NCI-H1436 treated with DMSO at 0.1 percent for 48 hours (cell line): ENCODE data around the gene CEP131.

Experiments
- DNase-seq: peaks from one replicate; lab custom pipeline; 2025; lab: John Stamatoyannopoulos, UW

The CEP131 gene

DNA sequence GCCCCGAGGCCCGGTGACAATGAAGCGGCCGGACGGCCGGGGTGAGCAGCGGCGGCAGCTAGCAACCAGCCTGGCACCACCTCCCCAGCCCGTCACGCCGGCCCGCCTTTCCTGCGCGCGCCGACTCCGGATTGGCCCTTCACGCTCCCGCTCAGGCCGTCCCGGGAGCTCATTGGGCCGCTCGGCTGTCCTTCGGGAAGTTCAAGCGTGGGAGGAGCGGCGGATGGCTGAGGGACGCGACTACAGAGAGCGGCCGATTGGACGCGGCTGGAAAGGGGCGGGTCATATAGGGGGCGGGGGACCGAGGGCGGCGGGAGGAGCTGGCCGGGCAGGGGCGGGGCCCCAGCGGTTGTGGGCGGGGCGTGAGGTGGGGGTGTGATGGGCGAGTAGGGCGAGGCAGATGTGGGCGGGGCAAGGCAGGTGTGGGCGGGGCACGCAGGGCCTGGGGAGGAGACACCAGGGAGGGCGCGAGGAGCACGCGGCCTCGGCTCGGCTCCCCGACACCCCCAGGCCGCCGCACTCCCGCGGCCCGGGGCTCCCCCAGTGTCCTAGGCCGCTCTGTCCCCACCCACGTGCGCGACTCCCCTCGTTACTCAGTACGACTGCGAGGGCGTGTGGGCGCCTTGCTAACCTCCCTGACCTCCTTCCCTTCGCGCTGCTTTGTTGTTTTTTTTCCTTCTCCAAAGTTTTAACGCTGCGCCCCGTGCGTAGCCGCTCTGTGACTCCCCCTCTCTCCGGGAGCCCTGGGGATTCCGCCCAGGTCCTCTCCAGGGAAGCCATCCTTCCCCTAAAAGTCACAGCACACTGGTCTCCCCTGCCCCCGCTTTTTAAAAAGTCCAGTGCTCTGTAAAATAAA, at the start of gene CEP131:
TSS of gene CEP131 (minus strand) at position 60 of the 856 bp plus-strand sequence. CDS start 2,909 bp downstream, outside the sequence.
- peak; percentile 94 for DNase-seq

DNA sequence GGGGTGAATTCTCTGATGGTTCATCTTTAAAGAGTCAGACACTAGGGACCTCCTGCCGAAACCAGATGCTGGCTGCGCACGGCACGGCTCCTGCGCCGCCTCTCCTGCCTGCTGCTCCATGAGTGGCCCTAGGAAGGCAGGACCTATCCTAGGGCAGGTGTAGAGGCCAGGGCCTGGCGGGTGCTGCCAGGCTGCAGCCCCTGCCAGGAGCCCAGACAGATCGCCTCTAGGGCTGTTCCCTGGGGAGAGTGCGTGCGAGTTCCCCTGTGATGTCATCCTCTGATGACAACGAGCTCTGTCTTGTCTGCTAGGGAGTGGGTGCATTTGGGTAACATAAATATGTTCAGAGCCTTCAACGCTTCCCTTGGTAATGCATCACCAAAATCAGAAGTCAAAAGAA, 48.5 kb upstream of the CEP131 start:
- DNase-seq, result no peak

DNA sequence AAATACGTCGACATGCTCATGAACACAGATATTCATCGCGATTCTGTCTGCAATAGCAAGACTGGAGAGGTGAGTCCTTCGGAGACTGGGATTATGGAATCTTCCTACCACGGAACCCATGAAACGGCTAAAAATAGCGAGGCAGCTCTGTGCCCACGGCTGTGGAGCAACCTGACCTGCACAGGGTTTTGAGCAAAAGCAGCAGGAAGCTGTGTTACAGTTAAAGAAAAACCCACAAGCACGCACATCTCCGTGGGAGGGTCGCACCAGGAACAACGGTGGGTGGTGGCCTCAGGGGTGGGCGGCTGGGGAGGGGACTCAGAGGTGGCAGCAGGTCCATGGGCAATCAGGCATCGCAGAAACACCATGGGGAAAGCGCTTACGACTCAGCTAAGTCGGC, 47.5 kb upstream of the CEP131 start:
- no peak for DNase-seq

DNA sequence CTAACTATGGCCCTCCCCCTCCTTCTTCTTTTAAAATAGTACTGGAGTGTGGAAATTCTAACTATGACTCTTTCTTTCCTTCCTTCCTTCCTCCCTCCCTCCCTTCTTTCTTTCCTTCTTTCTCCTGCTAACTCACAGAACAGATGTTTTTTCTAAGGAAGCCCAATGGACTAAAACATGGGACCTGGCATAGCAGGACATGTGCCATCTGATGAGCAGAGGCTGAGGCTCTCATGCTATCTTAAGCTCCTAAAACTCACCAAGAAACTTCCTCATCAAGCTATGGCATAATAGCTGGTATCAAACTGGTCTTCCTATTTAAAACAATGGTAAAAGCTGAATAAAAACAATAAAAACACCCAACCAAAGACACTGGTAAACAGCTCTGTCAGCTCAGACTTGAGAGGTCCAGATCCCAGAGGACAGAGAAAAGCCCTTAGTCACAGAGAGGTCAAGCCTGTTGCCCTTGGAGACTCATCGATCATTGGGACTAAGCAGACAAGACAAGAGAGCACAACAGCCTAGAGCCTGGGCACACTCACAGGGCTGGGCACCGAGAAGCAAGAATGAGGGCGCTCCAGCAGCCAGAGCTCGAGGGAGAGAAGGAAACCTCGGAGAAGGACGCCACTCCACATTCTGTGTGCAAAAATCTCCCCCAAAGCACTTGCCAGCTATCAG, 44.8 kb upstream of the CEP131 start:
- DNase-seq, result no peak

DNA sequence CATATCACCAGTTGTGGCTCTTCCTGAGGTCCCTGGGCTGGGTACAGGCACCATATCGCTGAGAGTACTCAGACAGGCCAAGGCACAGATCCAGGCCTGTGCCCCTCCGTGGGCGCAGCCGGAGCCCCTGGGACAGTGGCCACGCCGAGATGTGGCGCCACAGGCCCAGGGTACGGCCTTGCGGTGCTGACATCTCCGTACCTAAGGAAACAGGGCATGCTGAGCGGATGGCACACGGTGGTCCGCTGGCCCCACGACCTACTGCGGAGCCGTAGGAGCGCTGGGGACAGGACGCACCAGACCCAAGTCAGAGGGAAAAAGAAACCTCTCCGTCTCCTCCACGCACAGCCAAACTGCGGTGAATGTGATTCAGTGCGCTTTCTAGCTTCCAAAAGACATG, 42.8 kb upstream of the CEP131 start:
- DNase-seq, result no peak

DNA sequence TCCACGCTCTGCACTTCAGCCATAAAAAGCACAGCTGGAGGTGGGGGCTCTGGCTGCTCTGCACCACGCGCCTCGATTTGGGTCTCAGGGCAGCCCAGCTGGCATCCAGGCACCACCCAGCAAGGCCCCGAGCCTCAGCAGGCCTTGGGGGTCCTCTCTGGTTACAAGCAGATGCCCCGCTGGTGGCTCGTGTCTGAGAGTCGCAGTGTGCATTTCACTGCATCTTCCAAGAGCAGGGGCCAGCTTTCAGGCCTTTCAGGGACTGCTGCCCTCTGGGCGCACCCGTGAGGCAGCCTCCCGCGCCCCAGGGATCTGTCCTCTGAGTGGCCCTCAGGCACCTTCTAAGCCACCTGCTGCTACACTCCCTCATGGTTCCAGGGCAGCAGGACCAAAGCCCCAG, 41.9 kb upstream of the CEP131 start:
- DNase-seq, result no peak

DNA sequence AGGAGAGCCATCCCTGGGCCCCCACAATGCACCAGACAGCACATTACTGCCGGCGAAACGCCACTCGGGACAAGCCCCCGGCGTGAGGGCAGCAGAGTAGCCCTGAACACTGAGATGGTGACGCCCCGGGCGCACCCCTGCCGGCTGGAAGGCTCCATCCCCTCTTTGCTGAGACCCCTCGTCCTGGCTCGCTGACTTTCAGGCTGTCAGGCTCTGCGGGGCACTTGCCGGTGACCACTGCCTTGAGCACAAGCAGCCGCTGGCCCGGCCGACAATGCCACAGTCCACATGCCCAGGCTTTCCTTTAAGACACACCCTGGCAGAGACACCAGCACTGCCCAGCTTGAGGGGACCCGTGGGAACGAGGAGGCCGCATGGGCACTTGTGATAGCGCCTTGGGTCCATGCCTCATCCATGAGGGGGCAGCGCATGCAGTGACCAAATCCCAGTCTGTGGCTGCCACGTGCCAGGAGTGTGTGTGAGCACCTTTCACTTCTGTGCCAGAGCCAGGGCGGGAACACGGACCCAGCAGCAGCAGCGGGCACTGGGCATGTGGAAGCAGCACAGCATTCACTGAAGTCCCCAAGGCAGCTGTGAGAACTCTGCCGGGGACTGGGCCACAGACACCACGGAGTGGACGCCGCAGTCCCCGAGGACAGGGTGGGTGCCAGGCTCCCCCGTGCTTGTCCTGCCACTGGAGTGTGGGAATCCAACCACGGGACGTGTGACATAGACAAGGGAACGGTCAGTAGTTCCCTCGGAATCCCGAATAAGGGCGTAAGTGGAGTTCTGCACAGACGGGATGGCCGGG, 40.8 kb upstream of the CEP131 start:
- DNase-seq, result no peak

DNA sequence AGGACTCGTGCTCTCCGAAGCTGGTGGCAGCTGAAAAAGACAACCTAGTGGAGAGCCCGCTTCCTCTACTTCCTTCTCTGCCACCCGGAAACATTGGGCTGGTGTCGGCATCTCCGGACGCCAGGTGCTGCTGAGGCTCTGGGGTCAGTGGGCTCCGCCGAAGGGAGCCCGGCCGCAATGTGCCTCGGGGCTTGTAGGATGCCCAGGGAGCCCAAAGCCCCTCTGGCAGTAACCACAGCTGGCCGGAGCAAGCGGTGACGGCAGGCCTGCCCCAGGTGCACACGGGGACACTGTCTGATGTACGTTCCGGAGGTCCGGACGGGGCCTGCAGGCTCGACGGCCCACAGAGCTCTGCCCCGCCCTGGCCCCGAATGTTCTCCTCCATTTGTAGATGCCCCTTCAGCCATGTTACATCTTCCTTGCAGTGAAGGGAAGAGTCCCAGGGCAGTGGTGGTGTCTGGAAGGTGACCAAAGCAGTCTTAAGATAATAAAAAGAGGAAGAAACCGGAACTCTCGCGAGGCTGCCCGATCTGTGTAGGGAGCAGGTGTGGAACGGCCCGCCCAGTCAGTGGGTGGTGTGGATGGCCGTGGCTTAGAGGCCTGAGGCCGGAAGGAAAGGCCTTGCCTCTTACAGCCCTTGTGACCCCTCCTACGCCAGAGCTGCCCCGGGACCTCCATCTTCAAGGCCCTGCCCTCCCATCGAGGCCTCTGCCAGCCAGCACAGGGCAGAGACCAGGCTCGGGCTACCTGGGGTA, 39.0 kb upstream of the CEP131 start:
- DNase-seq, result no peak

DNA sequence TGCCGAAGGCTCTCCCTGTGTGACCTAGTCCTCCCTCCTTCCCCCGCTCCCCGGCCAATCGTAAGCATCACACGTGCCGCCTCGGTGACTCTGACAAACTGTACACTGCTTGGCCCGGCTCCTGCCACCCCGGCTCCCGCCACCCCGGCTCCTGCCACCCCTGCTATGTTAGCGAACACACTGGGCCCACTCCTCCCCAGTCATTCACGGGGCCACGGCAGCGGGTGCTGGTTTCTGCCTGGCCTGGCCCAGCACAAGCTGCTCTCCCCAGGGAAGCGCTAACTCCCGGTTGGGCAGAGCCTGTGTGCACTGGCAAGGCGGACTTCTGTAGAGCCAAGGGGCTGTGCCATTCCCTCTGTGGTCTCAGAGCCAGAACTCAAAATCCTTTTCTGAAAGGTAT, 38.3 kb upstream of the CEP131 start:
- DNase-seq, result no peak

DNA sequence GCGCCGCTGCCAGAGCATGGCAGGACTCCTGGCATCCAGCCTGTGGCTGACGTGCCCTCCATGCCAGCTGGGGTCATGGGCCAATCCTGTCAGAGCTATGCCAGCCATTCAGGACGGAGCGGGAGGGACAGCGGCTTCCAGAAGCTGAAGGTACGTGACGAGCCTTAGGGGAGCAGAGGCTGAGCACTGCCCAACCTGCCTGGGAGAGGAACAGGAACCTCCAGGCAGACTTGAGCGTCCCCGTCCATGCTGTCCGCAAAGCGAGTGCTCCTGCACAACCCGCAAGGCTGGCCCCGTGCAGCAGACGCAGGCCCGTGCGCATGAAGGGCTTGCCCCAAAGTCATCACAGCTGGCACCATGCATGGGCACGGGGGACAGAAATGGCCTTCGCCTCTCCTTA, 37.9 kb upstream of the CEP131 start:
- no peak for DNase-seq

DNA sequence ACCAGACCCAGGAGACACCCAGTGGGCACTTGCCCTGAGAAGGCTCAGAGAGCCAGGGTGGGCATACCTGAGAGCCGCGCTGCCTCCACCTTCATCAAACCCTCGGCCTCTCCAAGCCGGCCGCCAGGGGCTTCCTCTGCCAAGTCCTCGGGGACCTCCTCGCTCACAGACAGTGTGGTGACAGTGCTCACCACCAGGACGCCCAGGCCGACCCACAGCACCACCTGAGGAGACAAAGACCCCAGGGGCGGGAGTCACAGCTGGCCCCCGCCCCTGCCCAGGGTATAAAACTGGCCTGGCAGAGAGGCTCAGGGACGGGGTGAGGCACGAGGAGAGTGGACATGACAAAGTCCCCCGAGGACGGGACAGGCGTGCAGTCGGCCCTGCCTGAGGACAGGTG, 37.4 kb upstream of the CEP131 start:
- DNase-seq, result no peak

DNA sequence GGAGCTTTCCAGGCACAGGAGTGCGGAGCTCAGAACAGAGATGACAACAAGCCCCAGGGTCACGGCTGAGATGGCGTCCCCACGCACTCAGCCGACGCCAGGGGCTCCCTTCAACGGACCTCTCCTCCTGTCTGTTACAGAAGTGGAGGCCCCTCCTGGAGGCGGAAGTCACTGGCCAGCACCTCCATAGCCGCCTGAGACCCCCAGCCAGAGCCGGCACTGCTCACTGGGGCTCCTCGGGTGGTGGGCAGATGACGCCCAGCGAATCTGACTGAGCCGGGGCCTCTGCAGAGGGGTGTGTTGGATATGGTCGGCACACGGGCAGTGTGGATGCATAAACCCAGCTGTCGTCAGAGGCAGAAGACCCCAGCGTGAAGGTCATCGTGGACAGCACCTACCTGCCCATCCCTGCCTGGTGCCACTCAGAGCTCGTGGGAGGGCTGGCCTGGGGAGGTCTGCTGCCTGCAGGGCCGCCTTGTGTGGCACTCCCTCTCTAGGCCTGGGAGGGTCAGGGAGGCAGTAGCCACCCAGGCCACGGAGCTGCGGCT, 36.4 kb upstream of the CEP131 start:
- DNase-seq, result no peak

DNA sequence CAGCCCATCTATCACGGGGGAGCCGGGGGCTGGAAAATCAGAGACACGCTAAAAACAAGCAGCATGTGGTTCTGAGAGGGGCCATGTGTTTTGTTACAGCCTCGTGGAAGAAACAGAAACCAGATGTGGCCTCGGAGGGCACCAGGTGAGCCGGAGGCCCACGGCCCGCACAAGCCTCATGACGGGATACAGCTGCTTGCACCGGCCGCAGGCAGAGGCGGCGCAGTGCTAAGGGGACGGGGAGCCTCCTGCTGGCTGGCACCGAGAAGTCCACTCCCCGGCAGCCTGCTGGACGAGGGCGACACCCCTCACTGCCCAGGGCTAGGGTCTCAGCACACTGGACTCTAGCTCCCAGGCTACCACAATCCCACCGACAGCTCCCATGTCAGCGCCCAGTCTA, 35.5 kb upstream of the CEP131 start:
- DNase-seq, result no peak

DNA sequence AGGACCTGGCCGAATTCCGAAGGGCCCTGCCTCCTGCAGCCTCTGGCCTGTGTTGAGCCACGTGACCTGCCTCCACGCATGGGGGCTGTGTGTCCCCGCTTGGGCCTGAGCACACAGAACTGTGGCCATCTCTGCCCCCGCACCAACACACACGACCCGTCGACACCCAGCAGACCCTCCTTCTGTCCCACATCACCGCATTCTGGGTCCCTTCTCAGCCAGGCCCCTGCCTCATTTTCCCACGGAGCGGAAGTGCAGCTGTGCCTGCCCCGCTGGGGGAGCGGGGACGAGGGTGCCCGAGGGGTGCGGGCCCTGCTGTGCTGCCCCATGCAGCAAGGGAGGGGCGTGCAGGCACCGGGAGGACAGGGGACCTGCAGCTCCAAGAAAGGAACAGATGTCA, 34.8 kb upstream of the CEP131 start:
- no peak for DNase-seq

DNA sequence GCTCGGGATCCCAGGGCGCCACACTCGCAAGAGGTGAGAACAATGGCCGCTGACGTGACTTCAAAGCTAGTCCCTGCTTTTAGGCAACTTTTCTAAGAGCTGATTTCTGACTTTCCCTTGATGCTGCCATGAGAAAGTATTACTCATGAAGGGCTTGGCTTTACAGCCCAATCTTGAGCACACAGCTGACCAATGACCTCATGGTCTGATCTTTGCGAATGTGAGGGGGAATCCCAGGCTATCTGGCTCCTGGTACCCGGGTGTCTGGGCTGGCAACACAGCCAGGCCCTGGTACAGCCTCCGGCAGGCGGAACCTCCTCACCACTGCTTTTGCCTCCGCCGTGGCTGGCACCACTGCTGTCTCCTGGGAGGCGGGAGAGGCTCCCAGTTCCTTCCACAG, 33.9 kb upstream of the CEP131 start:
- DNase-seq, result no peak

DNA sequence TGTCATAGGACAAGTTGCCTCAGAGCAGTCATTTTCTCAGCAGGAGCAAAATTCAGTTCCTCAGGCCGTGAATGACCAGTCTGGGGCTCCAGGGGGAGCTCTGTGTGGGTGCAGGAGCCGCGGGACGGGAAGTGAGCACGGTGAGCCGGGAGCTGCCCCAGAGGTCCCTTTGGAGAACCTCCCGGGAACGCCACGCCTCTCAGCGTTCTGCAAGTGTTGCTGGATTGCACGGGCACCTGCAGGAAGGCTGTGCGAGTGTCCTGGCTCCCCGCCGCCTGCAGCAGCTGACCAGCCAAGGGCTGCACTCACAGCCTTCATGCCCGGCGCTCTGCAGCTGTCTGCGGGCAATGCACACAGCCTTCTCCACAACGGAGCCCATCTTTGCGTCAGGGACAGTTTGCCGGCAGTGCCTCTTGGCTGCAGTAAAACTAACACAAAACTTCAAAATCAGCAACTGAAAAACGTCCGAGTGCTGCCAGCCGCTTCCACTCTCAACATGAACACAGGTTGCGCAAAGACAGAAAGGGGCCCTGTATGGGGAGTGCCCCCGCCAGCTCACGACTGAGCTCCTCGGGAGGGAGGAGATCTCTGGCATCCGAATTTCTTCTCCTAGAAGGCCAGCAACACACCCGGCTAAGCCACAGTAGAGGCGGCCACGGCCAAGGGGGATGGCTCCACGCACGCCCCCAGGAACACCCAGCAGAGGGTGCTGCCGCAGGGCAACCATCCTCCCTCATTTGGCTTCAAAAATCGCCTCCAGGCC, 32.4 kb upstream of the CEP131 start:
- DNase-seq, result no peak

DNA sequence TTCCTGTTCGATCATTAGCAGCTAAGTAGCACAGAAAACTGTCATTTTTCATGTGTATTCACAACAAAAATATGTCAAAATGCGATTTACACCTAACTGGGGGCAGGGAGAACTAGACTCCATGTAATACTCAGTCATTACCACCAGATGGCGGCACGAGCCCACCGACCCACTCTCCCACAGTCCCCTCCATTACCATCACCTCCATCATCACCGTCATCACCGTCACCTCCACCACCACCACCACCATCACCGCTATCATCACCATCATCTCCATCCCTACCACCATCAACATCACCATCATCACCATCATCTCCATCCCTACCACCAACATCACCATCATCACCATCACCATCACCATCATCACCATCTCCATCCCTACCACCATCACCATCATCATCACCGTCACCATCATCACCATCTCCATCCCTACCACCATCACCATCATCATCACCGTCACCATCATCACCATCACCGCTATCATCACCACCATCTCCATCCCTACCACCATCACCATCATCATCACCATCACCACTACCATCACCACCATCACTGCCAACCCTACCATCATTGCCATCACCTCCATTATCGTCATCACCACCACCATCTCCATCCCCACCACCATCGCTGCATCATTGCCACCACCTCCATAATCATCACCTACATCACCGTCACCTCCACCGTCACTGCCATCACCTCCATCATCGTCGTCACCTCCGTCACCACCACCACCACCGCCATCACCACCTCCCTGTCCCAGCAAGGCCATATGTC, 30.8 kb upstream of the CEP131 start:
- no peak for DNase-seq

DNA sequence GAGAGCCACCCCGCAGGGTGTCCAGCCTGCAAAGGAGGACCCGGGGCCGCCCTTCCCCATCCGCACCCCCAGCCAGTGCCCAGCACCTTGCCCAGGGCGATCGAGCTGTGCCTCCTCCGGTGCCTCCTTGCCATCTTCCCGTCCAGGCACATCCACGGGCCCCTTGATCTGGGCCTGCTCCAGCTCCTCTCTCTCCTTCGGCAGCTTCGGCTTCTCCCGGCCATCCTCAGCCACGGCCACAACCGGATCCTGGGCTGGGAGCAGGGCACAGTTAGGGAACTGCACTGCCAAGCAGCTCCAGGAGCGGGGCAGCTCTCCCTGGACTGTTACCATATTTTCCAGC, 30.2 kb upstream of the CEP131 start:
- no peak for DNase-seq

DNA sequence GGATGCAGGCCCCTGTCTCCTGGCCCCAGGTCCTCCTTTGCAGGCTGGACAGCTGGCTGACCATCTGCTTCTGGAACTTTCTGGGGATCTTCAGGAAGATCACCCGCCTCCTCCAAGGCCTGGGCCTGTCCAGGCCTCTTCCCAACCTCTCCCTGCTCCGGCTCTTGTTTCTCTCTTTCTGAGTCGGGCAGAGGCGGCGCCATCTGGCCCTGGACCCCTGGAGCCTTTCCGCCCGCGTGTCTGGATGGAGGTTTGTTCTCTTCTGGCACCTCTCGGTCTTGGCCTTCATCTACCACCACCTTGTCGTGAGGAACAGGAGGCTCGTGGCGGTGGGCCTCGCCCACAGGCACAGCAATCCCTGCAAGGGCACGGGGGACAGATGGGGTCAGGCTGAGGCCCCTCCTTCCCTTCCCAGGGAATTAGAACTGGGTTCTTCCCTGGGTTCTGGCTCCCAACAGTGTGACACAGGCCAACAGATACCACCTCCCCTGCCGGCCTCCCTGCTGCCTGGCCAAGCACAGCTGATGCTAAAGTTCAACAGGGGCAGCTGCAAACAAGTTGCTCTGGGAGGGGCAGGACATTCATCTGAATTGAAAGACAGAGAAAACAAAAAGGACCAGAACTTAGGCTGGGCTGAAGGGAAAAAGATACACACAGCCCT, 29.7 kb upstream of the CEP131 start:
- no peak for DNase-seq
